ENCODE measurements around the gene CSNK1A1L.

The CSNK1A1L gene

DNA sequence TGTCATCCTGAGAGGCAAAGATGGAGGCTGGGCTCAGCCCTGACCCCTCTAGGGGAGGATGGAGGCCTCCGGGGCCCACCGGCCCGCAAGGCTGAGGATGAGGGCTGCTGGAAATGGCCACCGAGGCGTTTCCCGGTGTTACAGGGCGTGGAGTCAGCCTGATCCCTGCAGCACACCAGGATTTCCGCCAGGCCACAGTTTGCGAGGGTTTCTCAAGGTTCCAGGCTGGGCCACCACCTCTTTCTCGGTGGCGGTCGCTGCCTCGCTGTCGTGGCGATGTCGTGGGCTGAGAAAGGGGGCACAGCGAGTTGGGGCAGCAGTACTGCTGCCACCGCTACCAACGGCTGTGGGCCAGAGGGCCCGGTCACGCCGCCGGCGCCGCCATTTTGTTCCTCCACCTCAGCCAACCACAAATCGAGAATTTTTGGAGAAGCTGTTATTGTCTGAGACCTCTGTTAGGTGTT, at the start of gene CSNK1A1L:
Gene CSNK1A1L (minus strand): TSS at position 414 of the 464 bp plus-strand sequence. CDS start 408 bp downstream, at position 6.
- no peak for DNase-seq (ENCODE audit: low read depth in 2 of 2)

DNA sequence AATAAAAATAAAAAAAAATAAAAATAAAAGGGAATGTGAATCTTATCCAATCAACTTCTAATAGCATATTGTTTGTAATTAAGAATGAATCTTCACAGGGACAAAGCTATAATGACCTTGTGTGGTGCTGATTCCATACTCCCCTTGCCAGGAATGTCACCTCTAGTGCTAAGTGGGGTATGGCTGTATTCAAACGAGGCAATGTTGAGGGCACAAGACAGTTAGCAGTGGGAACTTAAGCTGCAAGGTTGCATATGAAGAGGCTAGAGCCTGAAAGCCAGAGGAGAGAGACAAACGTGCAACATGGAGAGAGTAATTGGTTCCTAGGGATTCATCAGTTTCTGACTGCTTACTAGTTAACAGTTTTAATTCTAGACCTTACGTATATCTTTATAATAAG, 43.9 kb upstream of the CSNK1A1L start:
- no peak for DNase-seq (ENCODE audit: low read depth in 2 of 2)

DNA sequence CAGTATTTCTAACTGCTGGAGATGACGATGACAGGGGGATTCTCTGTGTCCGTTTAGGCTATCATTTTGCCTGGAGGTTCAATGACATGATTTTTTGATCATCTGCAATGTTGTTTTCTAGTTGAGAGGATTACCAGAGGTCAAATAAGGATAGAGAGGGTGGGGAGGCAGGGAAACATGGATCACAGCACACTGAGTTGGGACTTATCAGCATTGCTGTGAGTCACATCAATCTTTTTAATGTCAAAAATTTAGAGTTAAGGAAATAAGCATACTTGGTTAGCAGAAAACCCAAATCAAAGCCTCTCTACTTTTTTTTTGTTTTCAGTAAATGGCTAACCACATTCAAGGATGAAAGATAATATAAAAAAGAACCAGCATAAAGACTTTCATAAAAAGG, 43.0 kb upstream of the CSNK1A1L start:
- DNase-seq (ENCODE audit: low read depth in 2 of 2) = no peak

DNA sequence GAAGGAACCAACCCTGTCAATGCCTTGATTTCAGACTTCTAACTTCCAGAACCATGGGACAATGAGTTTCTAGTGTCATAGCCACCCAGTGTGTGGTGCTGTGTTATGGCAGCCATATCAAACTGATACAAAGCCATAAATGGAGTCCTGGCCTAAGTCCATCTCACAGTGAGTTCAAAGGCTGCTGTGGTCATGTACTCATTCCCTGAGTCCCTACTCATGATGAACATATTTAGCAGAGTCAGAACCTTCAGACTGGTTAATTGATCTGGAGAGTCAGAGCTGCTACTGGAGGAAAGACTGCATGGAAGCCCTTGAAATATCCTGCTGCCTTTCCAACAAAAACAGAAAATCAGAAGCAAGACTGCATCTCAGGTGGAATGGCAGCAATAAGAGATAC, 39.2 kb upstream of the CSNK1A1L start:
- no peak for DNase-seq (ENCODE audit: low read depth in 2 of 2)

DNA sequence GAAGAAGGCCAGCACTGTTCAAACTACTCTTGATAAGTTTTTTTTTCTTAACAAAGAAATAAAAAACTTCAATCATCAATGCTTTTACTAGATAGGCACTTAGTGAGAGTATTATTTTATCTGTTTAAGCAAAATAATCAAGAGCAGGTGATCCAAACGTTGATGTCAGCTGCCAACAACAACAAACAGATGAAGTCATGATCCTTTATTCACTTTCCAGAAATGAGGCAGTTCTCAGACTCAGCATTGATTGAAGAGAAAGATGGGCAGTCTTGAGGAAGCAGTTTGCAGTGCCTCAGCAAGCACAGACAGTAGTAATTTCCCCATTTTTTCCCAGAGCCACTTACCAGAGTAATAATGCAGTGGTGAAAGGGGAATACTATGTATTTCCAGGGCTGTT, 38.4 kb upstream of the CSNK1A1L start:
- DNase-seq (ENCODE audit: low read depth in 2 of 2) = no peak

DNA sequence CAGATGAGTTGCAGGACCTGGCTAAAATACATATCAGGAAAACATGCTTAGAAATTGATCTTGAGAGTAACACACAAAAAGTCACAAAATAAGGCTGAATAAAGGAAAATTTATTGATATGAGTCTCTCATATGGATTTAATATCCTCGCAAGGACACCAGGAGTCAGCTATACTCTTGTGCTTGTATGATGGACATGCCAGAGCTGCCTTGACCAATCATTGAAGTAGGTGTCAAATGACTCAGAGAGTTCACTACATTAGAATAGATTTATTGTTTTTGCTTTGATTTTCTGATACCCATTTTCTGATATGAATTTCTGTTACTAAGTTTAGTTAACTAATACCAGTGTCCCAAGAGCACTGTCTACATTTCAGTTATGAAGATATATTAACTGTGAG, 37.4 kb upstream of the CSNK1A1L start:
- DNase-seq (ENCODE audit: low read depth in 2 of 2) = no peak

DNA sequence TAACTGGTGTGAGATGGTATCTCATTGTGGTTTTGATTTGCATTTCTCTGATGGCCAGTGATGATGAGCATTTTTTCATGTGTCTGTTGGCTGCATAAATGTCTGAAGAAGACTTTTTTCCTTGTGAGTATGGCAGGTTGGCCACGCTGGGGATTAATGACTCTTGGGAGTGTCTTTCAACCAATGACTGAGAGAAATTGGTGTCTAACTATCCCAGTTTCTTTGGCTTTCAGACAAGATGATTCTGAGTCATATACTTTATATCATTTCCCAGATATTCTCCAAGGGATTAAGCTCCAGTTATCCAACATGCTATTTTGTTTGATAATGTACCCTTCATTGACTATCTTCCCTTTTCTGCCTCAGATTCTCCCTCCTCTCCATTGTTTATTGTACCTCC, 35.5 kb upstream of the CSNK1A1L start:
- no peak for DNase-seq (ENCODE audit: low read depth in 2 of 2)

DNA sequence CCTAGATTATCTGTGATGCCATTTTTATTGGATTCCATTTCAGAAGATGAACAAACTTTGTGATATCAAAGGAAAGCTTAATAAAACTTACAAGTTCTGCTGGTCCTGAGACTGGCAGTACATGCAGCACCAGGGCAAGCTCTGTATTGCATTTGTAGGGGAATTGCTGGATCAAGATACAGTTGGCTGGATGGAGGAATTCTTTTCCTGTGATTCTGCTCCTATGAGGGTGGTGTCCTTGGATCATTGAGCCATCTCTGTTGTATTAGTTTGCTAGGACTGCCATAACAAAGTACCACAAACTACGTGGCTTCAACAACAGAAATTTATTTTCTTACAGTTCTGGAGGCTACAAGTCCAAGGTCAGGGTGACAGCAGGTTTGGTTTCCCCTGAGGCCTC, 33.9 kb upstream of the CSNK1A1L start:
- DNase-seq (ENCODE audit: low read depth in 2 of 2) = no peak

DNA sequence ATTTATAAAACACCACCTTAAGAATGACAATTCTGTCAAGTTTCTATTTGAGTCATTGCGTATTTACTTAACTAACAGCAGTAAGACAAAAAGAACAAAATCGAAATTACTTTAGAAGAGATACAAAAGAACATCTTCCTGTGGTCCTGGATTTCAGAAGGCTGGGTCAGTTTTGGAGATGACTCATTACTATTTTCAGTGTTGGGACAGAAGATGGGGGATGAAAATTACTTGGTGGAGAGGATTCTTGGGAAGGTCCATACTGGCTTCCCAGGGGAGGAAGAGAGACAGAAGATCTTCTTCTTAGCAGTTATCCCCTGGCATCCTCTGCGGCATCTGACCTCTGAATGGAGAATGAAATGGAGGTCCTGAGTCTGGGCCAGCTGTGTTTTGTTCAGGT, 33.5 kb upstream of the CSNK1A1L start:
- no peak for DNase-seq (ENCODE audit: low read depth in 2 of 2)

DNA sequence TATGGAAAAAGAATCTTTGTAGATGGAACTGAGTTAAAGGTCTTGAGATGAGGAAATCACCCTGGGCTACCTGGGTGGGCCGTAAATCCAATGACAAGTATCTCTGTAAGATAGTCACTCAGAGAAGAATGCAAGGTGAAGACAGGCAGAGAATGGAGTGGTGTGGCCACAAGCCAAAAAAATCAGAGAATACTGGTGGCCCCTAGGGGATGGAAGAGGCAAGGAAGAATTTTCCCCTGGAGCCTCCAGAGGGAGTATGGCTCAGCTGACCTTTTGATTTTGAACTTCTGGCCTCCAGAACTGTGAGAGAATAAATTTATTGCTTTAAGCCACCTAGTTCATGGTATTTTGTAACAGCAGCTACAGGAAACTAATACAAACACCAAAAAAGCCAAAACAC, 32.7 kb upstream of the CSNK1A1L start:
- DNase-seq (ENCODE audit: low read depth in 2 of 2) = no peak

DNA sequence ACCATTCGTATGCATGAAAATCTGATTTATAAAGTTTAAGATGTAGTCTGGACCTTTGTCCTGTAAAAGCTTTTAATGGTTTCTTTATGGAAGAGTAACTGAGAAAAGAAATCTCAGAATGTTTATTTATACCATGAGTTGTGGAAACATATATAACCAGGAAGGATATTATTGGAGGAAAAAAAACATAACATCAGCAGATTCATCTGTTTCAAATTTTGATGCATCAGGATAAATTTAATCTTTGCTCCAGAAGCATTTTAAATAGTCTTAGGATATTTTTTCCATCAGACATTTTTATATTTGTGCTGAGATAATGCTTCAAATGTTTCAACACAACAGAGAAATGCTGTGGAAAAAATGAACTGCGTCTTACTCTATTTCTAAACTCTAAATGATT, 31.2 kb upstream of the CSNK1A1L start:
- DNase-seq (ENCODE audit: low read depth in 2 of 2) = no peak

DNA sequence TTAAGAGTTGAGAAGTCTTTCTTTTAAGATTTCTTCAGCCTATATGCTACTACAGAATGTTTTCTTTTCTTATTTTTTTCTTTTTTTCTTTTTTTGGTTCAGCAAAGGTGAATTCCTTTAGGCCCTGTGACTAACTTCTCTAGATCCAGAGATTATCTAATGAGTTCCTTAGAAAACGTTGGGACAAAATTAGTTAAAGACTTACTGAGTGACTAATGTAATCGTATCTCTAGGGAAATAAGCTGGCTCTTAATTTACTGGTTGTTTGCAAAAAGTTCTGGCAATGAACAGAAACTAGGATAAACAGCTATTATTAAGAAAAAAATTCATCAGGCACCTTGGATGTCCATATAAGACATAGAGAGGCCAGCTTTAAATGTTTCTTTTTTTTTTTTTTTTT, 30.7 kb upstream of the CSNK1A1L start:
- DNase-seq (ENCODE audit: low read depth in 2 of 2) = no peak

DNA sequence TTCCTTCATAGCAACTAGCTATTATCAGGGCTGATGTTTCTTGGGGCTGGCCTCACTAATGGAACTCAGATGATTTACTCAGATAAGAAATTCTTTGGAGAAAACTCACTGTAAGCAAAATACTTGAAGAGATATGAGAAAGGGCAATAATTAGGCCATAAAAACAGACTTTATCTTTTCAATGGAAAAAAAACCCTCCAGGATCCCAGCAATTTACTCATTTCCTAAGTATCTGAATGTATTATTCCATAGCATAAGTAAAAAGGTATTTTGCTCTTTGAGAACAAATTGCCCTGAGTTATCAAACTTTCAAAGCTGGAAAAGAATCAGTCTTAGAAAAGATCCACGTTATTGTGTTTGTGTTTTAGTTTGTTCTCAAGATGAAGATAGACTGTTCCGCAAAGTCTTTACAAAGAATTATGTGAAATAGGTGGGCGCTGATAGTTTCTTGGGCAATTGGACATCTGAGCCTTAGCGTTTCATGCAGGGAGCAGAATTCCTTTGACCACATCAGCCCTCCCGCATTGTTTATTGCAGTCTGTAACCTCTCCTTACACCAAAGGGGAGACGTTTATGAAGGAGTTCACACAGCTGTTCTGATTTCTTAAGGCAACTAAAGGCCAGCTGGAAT, 29.1 kb upstream of the CSNK1A1L start:
- DNase-seq (ENCODE audit: low read depth in 2 of 2) = no peak

DNA sequence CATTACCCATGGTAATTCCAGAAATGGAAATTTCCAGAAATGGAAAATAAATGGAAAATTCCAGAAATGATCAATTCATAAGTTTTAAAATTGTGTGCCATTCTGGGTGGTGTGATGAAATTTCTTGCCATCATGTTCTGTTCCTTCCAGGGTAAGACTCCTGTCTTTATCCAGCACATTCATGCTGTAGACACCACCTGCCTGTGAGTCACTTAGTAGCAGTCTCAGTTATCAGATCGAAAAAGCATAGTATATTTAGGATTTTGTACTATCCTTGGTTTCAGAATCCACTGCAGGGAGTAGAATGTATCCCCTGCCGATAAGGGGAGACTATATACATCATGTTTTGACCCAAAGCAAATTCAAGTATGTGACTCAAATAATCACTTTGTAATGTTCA, 26.7 kb upstream of the CSNK1A1L start:
- no peak for DNase-seq (ENCODE audit: low read depth in 2 of 2)

DNA sequence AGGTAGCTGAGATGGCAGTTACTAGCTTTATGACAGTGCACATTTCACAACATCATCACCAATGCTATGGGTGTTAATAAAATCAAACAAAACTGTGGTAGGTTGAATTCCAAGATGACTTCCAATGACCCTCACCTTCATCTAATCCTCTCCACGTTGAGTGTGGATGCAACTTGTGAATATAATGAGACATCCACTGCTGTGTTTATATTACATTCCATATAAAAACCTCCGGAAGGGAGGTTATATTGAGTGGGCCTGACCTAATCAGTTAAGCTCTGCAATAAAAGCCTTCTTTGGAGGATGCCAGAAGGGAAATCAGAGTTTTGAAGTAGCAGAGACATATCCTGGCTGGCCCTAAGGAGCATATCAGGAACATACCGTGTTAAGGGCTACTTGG, 25.6 kb upstream of the CSNK1A1L start:
- DNase-seq (ENCODE audit: low read depth in 2 of 2) = no peak

DNA sequence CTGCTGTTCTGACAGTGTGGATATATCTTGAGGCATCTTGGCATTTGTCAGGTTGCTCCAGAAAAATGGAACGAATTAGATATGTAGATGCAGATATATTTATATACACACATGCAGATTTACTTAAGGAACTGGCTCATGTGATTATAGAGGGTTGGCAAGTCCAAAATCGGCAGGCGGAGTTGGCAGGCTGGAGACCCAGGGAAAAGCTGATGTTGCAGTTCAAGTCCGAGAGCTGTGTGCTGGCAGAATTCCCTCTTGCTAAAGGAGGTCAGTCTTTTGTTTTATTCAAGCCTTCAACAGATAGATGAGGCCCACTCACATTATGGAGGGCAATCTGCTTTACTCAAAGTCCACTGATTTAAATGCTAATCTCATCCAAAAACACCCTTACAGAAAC, 24.4 kb upstream of the CSNK1A1L start:
- DNase-seq (ENCODE audit: low read depth in 2 of 2) = no peak

DNA sequence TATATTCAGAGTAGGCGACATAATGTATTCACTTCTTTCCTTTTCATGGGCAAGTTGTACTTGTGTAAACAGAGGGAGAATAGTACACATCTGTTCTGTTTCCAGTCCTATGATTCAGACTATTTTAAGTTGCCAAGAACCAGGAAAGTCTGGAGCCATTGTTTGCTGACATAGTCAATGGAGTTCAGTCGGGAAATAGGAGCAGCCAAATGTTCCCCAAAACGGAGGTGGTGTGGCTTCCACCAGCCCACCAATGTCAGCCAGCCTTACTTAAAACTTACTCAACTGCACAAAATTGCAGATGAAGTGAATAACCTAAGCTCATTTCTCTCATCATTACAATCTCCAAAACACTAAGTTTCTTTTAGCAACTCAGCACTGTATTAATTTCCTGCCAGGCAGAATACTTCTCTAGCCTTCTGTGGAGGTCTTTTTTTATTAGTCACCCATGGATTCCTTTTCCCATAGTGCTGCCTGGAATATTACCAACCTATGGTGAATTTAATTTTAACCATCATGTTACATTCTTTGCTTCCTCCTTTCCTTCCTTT, 22.3 kb upstream of the CSNK1A1L start:
- no peak for DNase-seq (ENCODE audit: low read depth in 2 of 2)

DNA sequence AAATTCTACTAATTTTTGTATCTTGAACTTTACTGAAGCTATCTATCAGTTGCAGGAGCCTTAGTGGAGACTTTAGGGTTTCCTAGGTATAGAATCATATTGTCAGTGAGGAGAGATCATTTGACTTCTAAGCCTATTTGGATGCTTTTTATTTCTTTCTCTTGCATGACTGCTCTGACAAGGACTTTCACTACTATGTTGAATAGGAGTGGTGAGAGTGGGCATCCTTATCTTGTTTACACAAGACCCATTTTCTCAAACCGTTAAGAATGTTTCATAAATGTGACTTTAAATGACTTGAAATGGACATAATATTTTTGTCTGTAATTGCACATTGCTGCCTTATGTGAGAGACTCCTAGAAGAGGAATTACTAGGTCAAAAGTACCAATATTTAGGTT, 17.9 kb upstream of the CSNK1A1L start:
- no peak for DNase-seq (ENCODE audit: low read depth in 2 of 2)

DNA sequence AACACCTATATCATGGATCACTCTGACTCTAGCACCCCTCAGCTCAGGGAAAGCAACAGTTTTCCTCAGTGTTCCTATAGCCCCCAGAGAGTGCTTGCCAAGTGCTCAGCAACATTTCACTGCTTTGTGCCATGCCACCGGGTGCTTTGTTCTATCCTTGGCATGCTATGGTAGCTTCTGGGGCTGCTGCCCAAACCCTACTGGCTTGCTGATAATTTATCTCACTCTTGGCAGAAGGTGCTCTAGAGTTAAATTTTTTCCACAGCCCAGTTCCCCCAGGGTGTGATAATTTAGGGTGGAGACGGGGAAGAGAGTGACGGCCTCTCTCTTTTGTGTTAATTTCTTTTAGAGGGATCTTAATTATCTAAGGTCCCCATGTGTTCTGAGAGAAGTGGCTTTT, 12.6 kb upstream of the CSNK1A1L start:
- DNase-seq (ENCODE audit: low read depth in 2 of 2) = no peak

DNA sequence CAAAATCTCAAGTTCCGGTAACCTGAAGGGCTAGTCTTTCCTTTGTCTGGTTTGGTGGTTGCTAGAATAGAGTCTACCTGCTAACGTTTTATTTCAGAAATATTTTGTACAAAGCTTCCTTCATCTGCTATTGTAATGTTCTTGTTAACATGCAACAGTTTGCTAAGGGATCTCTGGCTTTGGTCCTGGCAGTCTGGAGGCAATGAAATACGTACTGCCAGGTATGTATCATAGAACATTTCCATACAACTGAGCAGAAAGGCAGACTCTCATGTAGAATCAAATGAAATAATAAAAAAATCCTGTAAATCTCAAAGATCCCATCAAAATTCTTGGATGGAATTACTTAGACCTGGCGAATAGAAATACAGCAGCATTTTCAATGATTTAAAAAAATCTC, 8.8 kb upstream of the CSNK1A1L start:
- DNase-seq (ENCODE audit: low read depth in 2 of 2) = no peak

DNA sequence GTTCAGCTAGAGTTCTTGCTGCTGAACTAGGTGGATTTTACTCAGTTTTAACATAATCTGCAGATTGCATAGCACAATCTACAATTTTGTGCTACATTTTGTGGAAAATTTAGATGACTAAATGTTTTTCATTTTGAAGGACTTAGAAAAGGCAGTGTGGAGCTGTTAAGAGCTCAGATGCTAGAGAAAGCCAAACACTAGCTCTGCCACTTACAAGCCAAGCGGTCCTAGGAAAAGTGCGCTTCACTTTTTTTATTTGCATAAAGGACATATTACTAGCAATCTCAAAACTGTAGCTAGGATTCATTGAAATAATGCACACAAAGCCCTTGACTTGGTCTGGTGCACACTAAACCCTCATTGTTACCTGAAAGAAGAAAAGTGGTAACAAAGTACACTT, 8.1 kb upstream of the CSNK1A1L start:
- no peak for DNase-seq (ENCODE audit: low read depth in 2 of 2)

DNA sequence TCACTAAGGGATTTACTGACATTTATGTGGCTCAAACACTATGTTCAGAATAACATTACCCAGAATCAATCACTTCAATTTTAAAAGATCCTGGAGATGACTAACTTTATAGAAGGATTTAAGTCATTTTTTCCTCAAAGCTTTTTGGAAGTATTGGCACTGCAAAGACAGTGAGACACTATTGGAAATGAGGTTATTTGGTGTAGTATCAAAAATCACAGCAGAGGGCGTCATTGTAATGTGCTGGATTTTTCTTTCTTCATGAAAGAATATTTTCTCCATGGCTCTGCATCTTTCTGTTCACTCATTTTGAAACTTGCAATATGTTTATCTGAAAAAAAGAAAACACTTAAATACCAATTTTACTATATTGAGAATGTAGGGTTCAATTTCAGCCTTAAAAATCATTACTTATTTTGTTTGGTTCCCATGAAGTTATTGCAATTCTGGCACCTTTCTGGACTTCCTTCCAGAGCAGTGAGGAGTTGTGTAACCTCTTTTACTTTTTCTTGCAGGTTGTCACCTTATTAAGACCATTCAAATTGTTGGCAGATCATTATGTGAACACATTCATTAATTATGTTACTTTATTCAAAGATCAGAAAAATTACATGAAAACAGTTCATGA, 3.7 kb upstream of the CSNK1A1L start:
- no peak for DNase-seq (ENCODE audit: low read depth in 2 of 2)

DNA sequence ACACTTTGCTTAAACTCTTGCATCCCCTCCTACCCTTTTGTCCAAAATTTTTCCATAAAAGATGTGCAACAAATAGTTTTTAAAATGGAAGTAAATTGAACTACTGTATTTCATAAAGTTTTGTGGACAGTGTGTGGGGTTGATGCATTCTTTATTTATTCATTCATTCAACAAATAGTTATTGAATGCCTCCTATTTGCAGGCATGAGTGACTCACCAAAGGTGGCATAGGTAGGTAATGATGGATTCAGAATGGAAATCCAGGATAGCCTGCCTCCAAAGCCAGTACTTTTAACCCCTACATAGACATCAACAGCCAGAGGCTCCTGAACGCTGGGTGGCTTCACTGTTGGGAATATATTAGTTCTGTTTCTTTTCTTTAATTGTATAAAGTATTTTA, 2.4 kb upstream of the CSNK1A1L start:
- no peak for DNase-seq (ENCODE audit: low read depth in 2 of 2)

DNA sequence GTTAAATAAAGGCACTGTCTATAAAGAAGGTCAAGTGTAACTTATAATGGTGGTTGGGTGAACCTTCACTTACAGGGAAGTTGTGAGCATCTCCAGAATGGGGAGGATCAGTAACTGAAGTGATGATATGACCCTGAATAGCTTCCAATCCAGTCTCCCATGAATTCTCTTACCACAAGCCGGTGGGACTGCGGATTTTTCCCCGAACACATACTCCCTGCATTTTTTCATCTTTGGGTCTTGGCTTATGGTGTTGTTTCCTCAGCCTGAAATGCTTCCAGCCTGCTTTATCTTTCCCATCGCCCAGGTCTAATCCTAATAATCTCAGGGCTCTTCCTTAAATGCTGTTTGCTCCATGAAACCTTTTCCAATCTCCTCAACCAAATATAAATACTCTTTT, 2.0 kb upstream of the CSNK1A1L start:
- DNase-seq (ENCODE audit: low read depth in 2 of 2) = no peak
